TTC549 (cell line): ENCODE data around the gene STXBP5L.
"Not testable (repeated sequence)": the region's sequence is repeated elsewhere in the genome, so short reads cannot be mapped to it uniquely, and the experiment has no call there.

Experiments
- FAIRE-seq: peaks from 2 replicates; lab custom pipeline; 2012; peaks lifted over from hg19 to GRCh38; lab: Jason Lieb, UNC

STXBP5L gene

GRCh38 chr3:120908030-120908794 is at the start of gene STXBP5L:
Gene STXBP5L, plus strand, starts transcription at chr3:120908205. Its CDS starts 1,374 bp downstream, at chr3:120909579.
- no peak for FAIRE-seq

GRCh38 chr3:120858521-120858920 is 49.5 kb upstream of the STXBP5L start:
- no peak for FAIRE-seq

GRCh38 chr3:120864541-120864940 is 43.5 kb upstream of the STXBP5L start:
- FAIRE-seq: no peak

DNA sequence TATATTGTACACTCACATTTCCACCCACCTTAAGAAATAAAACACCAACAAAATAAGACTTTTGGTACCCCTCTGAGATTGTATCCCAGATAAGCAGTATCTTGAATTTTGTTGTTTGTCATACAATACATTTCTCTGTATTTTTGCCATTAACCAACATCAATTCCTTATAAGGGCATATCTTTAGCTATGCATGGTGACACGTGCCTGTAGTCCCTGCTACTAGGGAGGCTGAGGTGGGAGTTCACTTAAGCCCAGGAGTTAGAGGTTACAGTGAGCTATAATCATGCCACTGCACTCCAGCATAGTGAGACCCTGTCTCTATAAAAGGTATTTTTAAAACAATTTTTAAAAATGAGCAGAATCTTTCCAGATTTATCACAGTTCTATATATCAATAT is 32.5 kb upstream of the STXBP5L start:
- no peak for FAIRE-seq

DNA sequence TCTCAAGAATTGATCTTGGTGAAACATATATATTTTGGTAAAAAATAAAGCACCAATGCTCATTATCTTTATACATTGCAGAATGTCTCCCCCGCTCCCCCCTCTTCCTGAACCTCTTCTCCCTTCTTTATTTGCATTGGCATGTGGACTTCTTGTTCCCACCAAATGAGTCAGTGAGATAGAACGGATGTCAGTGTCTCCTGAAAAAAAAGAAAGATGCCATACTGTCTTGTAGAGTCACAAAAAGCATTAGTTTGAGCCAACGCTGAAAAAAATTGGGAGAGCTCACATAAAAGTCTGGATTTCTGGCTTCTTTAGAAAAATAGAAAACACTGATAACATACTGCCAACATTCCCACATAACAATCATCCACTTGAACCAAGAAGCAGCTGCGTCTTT is 32.0 kb upstream of the STXBP5L start:
- no peak for FAIRE-seq

GRCh38 chr3:120879411-120879810 is 28.6 kb upstream of the STXBP5L start:
- no peak for FAIRE-seq

DNA sequence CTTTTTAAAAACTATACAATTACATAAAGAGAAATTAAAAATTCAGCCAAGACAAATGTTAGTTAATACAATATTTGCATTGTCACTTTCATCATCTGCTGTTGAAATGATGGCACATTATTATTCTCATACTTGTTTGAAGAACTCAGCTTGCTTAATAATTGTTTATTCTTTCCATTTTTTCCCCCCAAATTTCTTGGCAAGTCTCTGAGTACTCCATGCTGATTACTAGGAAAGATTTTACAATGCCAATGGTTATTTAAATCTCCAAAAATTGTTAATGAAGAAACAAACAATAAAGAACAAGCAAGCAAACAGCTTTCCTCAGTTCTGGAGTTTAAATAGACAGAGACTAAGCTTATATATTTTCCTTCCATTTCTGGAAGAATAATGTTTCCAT is 15.1 kb upstream of the STXBP5L start:
- FAIRE-seq: no peak

- no peak for FAIRE-seq
Observed at GRCh38 chr3:120894316-120895057, 13.5 kb upstream of the STXBP5L start.

GRCh38 chr3:120901716-120902115 is 6.3 kb upstream of the STXBP5L start:
- FAIRE-seq: not testable (repeated sequence)

- no peak for FAIRE-seq
Observed at GRCh38 chr3:120903221-120903620, 4.8 kb upstream of the STXBP5L start.

GRCh38 chr3:120907659-120908029 is 361 bp upstream of the STXBP5L start:
- FAIRE-seq: no peak

GRCh38 chr3:120908795-120909601 is 993 bp downstream of the STXBP5L start:
- no peak for FAIRE-seq

DNA sequence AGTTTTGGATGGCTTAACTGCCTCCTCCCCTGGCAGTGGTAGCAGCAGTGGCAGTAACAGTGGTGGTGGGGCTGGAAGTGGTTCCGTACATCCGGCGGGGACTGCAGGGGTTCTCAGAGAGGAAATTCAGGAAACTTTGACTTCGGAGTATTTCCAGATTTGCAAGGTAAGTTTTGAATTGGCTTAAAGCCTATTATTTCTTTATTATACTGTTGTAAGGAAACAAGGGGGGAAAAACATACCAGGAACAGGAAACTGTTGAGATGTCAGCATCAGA is 1.5 kb downstream of the STXBP5L start:
- no peak for FAIRE-seq

GRCh38 chr3:120926146-120926545 is 18.1 kb downstream of the STXBP5L start:
- FAIRE-seq: no peak

GRCh38 chr3:120928991-120929390 is 21.0 kb downstream of the STXBP5L start:
- no peak for FAIRE-seq

GRCh38 chr3:120931593-120931992 is 23.6 kb downstream of the STXBP5L start:
- no peak for FAIRE-seq

DNA sequence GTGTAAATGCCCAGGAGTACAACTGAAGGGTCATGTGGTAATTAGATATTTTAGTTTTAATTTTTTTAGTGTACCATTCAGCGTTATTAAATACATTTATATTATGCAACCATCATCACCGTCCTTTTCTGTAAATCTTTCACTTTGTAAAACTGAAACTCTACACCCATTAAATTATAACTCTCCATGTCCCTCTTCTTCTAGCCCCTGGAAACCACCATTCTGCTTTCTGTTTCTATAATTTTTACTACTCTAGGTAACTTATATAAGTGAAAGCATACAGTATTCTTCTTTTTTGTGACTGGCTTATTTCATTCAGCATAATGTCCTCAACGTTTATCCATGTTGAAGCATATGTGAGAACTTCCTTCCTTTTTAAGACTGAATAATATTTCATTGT is 48.1 kb downstream of the STXBP5L start:
- FAIRE-seq: no peak

GRCh38 chr3:120982608-120983320 is 74.8 kb downstream of the STXBP5L start:
- no peak for FAIRE-seq

GRCh38 chr3:120983321-120983665 is 75.3 kb downstream of the STXBP5L start:
- FAIRE-seq: no peak

DNA sequence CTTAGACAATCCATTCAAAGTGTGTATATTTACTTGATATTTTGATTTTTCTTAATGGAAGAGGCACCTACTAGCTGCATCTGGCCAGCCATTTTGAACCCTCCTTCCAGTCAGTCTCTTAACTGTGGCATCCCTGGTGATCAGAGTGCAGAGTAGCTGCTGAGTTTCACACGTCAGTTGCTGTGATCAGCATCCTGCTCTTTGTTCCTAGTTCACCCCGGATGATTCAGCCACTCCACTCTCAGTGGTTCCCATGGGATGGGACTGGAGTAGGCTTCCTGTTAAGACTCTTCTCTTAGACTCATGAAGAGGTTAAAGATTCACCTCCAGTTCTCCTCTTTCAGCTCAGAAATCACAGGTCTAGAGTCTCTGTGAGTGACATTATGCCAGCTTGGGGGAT is 75.8 kb downstream of the STXBP5L start:
- FAIRE-seq: no peak

- FAIRE-seq: no peak
Observed at GRCh38 chr3:120985242-120985641, 77.2 kb downstream of the STXBP5L start.

- no peak for FAIRE-seq
Observed at GRCh38 chr3:120988994-120989393, 81.0 kb downstream of the STXBP5L start.

- no peak for FAIRE-seq
Observed at GRCh38 chr3:121018917-121019321, 110.9 kb downstream of the STXBP5L start.
